GM12878 (cell line): ENCODE data around the gene ZFR. TPM values are rescaled to one million over a fixed set of nuclear protein-coding genes. Genes with fewer than 3 reads are reported as not detected.

Experiments used
- ATAC-seq: fragments of 200-7000 bp; cut with Tn5 transposase; 3 replicates; pipeline ENCODE4 v1.9.1; 2020; ENCODE audit warnings: mild to moderate bottlenecking, moderate library complexity
- BruUV-seq: library from RNA; stranded (reverse); fragments of 400-500 nt; replicated peaks from 2 replicates; lab custom pipeline; 2021; lab: Mats Ljungman, UMichigan
- CTCF ChIA-PET: fragments of 300-600 bp; sonication (Branson Sonifier 250); formaldehyde crosslinking; extraction: SDS; loops from one replicate; lab custom pipeline; 2021; ENCODE audit warnings: inconsistent platforms; lab: Yijun Ruan, JAX
- POLR2A ChIA-PET: fragments of 350-600 bp; formaldehyde crosslinking; extraction: SDS; loops from one replicate; lab custom pipeline; 2021; ENCODE audit warnings: inconsistent platforms; lab: Charles Lee
- RAD21 ChIA-PET: fragments of 300-600 bp; sonication (Branson Sonifier 250); formaldehyde crosslinking; loops from one replicate; lab custom pipeline; 2023; ENCODE audit warnings: antibody characterized with exemption; ENCODE audit not compliant: unreplicated experiment; lab: Charles Lee
- SMC1A ChIA-PET: fragments of 300-600 bp; sonication (Branson Sonifier 250); formaldehyde crosslinking; loops from one replicate; lab custom pipeline; 2023; ENCODE audit not compliant: unreplicated experiment, uncharacterized antibody; lab: Charles Lee
- DNase-seq: peaks from one replicate; pipeline ENCODE4 v3.0.0-alpha.2; 2011; ENCODE audit warnings: low read depth, low spot score
- FAIRE-seq: peaks from 3 replicates; lab custom pipeline; 2011; peaks lifted over from hg19 to GRCh38; lab: Jason Lieb, UNC
- H2AFZ ChIP-seq: 2 replicates; pipeline ENCODE4 v1.6.0; 2011; ENCODE audit warnings: low read depth, low read length, control low read depth; ENCODE audit not compliant: control insufficient read depth
- H3K27ac ChIP-seq: 2 replicates; pipeline ENCODE4 v1.5.1; 2011; ENCODE audit warnings: control low read depth; ENCODE audit not compliant: control insufficient read depth, insufficient read depth
- H3K27me3 ChIP-seq, 2 experiments: replicated peaks in 1 of 2; 2 replicates each; pipeline versions ENCODE4 v1.6.0 to v1.6.1; 2011; ENCODE audit warnings: low read length in 1 of 2; ENCODE audit not compliant: control insufficient read depth in 2 of 2, insufficient read depth in 2 of 2
- H3K36me3 ChIP-seq, 2 experiments: 2 replicates each; pipeline ENCODE4 v1.5.1; 2011; ENCODE audit warnings: low read length in 1 of 2; ENCODE audit not compliant: control insufficient read depth in 2 of 2, insufficient read depth in 2 of 2
- H3K4me1 ChIP-seq: 2 replicates; pipeline ENCODE4 v1.6.1; 2011; ENCODE audit warnings: mild to moderate bottlenecking, low read length, moderate library complexity, mixed read lengths; ENCODE audit not compliant: control insufficient read depth, insufficient read depth
- H3K4me2 ChIP-seq: 2 replicates; pipeline ENCODE4 v1.6.0; 2011; ENCODE audit warnings: control low read depth; ENCODE audit not compliant: control insufficient read depth, insufficient read depth
- H3K4me3 ChIP-seq: fragments of 200-600 bp; sonication (generic); 2 replicates; pipeline ENCODE4 v1.5.1; 2016
- H3K79me2 ChIP-seq: 2 replicates; pipeline ENCODE4 v1.6.0; 2011; ENCODE audit warnings: low read length; ENCODE audit not compliant: control insufficient read depth, insufficient read depth
- H3K9ac ChIP-seq: 2 replicates; pipeline ENCODE4 v1.8.0; 2011; ENCODE audit warnings: low read length, control low read depth, mixed read lengths; ENCODE audit not compliant: control insufficient read depth, insufficient read depth
- H3K9me3 ChIP-seq: replicated peaks from 3 replicates; pipeline ENCODE4 v1.5.1; 2011; ENCODE audit warnings: mild to moderate bottlenecking, low read length; ENCODE audit not compliant: control insufficient read depth, insufficient read depth
- H4K20me1 ChIP-seq: 2 replicates; pipeline ENCODE4 v1.6.0; 2011; ENCODE audit not compliant: control insufficient read depth, insufficient read depth
- ATF2 ChIP-seq: IDR thresholded peaks from 2 replicates; pipeline ENCODE4 v1.6.1; 2012; ENCODE audit warnings: low read length, inconsistent platforms
- CBX5 ChIP-seq: sonication (generic); IDR thresholded peaks from 2 replicates; pipeline ENCODE4 v1.6.1; 2016; ENCODE audit warnings: low read depth, moderate library complexity, mild to moderate bottlenecking, inconsistent platforms
- CEBPB ChIP-seq, 2 experiments: fragments of 150-350 bp in 1 of 2; IDR thresholded peaks; 2 replicates each; pipeline ENCODE4 v1.6.1; 2012 to 2014; ENCODE audit warnings: low read depth in 2 of 2, low read length in 2 of 2, borderline replicate concordance in 1 of 2, inconsistent platforms in 1 of 2
- CEBPZ ChIP-seq: fragments of 150-350 bp; IDR thresholded peaks from 2 replicates; pipeline ENCODE4 v1.6.1; 2016; ENCODE audit warnings: low read depth, low read length
- EP300 ChIP-seq, 2 experiments: fragments of 150-350 bp in 1 of 2; IDR thresholded peaks; 2 replicates each; pipeline ENCODE4 v1.6.1; 2011 to 2012; ENCODE audit warnings: low read depth in 2 of 2, low read length in 2 of 2, borderline replicate concordance in 1 of 2, improper control_type of control experiment in 1 of 2, inconsistent platforms in 1 of 2; ENCODE audit not compliant: control insufficient read depth in 1 of 2
- ESRRA ChIP-seq: IDR thresholded peaks from 2 replicates; pipeline ENCODE4 v1.6.1; 2012; ENCODE audit warnings: mild to moderate bottlenecking, low read length, improper control_type of control experiment
- EZH2 ChIP-seq: IDR thresholded peaks from 2 replicates; pipeline ENCODE4 v1.6.1; 2012; ENCODE audit warnings: low read depth, mild to moderate bottlenecking, control low read depth, inconsistent platforms, low read length, borderline replicate concordance; ENCODE audit not compliant: control insufficient read depth
- IRF4 ChIP-seq: IDR thresholded peaks from 2 replicates; pipeline ENCODE4 v1.6.1; 2011; ENCODE audit warnings: low read depth, low read length
- JUND ChIP-seq: IDR thresholded peaks from 2 replicates; pipeline ENCODE4 v1.6.1; 2012; ENCODE audit warnings: low read depth, mild to moderate bottlenecking, low read length, improper control_type of control experiment, moderate library complexity
- MEF2A ChIP-seq: IDR thresholded peaks from 2 replicates; pipeline ENCODE4 v1.6.1; 2011; ENCODE audit warnings: low read depth, mild to moderate bottlenecking, low read length, moderate library complexity; ENCODE audit not compliant: insufficient read depth
- MYC ChIP-seq: IDR thresholded peaks from 2 replicates; pipeline ENCODE4 v1.6.1; 2011; ENCODE audit warnings: mild to moderate bottlenecking, low read length, moderate library complexity, inconsistent platforms; ENCODE audit not compliant: insufficient read depth, insufficient replicate concordance, insufficient read length, severe bottlenecking
- NBN ChIP-seq: fragments of 450-650 bp; IDR thresholded peaks from 2 replicates; pipeline ENCODE4 v1.6.1; 2016
- NFYA ChIP-seq: IDR thresholded peaks from 2 replicates; pipeline ENCODE4 v1.6.1; 2011; ENCODE audit warnings: low read depth, mild to moderate bottlenecking, low read length, improper control_type of control experiment, borderline replicate concordance
- NR2C1 ChIP-seq: fragments of 450-650 bp; IDR thresholded peaks from 2 replicates; pipeline ENCODE4 v1.6.1; 2017; ENCODE audit warnings: antibody characterized with exemption, mild to moderate bottlenecking, moderate library complexity
- RCOR1 ChIP-seq: conservative IDR thresholded peaks from 2 replicates; pipeline ENCODE4 v1.6.1; 2012; ENCODE audit warnings: low read depth, low read length, improper control_type of control experiment
- USF1 ChIP-seq: IDR thresholded peaks from 2 replicates; pipeline ENCODE4 v1.6.1; 2011; ENCODE audit warnings: borderline replicate concordance, low read depth, mild to moderate bottlenecking, moderate library complexity, mixed read lengths, low read length; ENCODE audit not compliant: insufficient read depth; ENCODE audit errors: extremely low read length
- YBX1 ChIP-seq: fragments of 450-650 bp; IDR thresholded peaks from 2 replicates; pipeline ENCODE4 v1.6.1; 2016; ENCODE audit warnings: antibody characterized with exemption
- ZNF622 ChIP-seq: fragments of 450-650 bp; IDR thresholded peaks from 2 replicates; pipeline ENCODE4 v1.6.1; 2017; ENCODE audit warnings: mild to moderate bottlenecking, inconsistent platforms
- WGBS: methylation state at CpG from one replicate; pipeline ENCODE4 v1.1.6; 2016; ENCODE audit warnings: low lambda C conversion rate; ENCODE audit not compliant: insufficient replicate concordance, insufficient coverage; ENCODE audit errors: missing lambda C conversion rate; 5-methylcytosine and 5-hydroxymethylcytosine counted together
- in situ Hi-C: fragments of 300-500 bp; cut with MboI; formaldehyde crosslinking; loops from 9 replicates; pipeline ENCODE4 v1.14.3; 2018; ENCODE audit warnings: mixed read lengths
- intact Hi-C: fragments of 100-400 bp; cut with micrococcal nuclease; formaldehyde crosslinking; loops from one replicate; pipeline ENCODE4 v1.14.2; 2022; ENCODE audit not compliant: unreplicated experiment
- polyA plus RNA-seq, 11 experiments: library from polyadenylated mRNA; depleted of rRNA in 4 of 11; unstranded in 6 of 11; stranded (reverse) in 5 of 11; fragments of >200 nt; fragmentation: Nextera tagmentation in 4 of 11; fragmentation: Illumina TruSeq in 1 of 11; extraction: Ambion mirVana in 4 of 11; extraction: Trizol in 1 of 11; gene quantifications; 1 replicate in 1 of 11; 2 replicates in 10 of 11; pipeline versions ENCODE4 v1.2.1 to v1.2.3, GENCODE V29; 2011 to 2016; ENCODE audit warnings: inconsistent platforms in 2 of 11, missing spikeins in 2 of 11, low read depth in 1 of 11
- total RNA-seq, 4 experiments: library from RNA; depleted of rRNA in 3 of 4; stranded (reverse); fragments of >200 nt in 3 of 4; fragmentation: Illumina TruSeq in 1 of 4; extraction: Trizol in 1 of 4; gene quantifications; 2 replicates each; pipeline versions ENCODE4 v1.2.1 to v1.2.3, GENCODE V29; 2013 to 2021

Gene ZFR
- total and polyA plus RNA-seq, 10 of the 15 experiments (the other 5 are each of a cell fraction or from before 2014, with no cell fraction given): 33.7 to 90.6 (median 72.9) TPM

- TF ChIP-seq CEBPB (IDR thresholded peaks at IDR 0.05; ENCODE audit: borderline replicate concordance in 1 of 2, low read depth in 2 of 2, low read length in 2 of 2) (no peak), ZNF622 (no peak), RCOR1 (no peak), IRF4 (no peak)
- TF ChIP-seq, all 136 proteins: peak for 0
These were observed 40.8 kb downstream of the ZFR start (continued) for GRCh38 chr5:32403760-32404159.

GRCh38 chr5:32400401-32400800 is 44.1 kb downstream of the ZFR start:
- Histone ChIP-seq H3K27ac (no peak overlapping the region), H3K4me1 (no peaks in the 10 kb centered on the region), H3K9ac (no peak overlapping the region), H3K9me3 (no peaks in the 10 kb centered on the region), H3K36me3 (peaks cover 12 to 28% of the 10 kb centered on the region in 2 experiments), H3K4me3 (no peak overlapping the region), H2AFZ (no peak overlapping the region), H3K4me2 (no peak overlapping the region), H3K79me2 (no peaks in the 10 kb centered on the region), H4K20me1 (no peaks in the 10 kb centered on the region), H3K27me3 (no peaks in the 10 kb centered on the region)
- DNase-seq (no peak), FAIRE-seq (no peak), ATAC-seq (no peak)
- POLR2A ChIA-PET: no interaction called here
- in situ Hi-C loops: no loop called here
- no TSS peak for BruUV-seq
- WGBS: 100% methylated on average over 1 of the region's 1 CpG
- SMC1A ChIA-PET: interaction anchor here (0.9 to 2.2 kb wide), 5 partner anchors 15 to 34 kb away, joined by 3 to 6 read pairs (median 3); no protein-coding TSS in a partner anchor
- RAD21 ChIA-PET: no interaction called here
- CTCF ChIA-PET: no interaction called here
- intact Hi-C loops: no loop called here
- TF ChIP-seq MYC (no peak), EP300 (IDR thresholded peaks at IDR 0.05; ENCODE audit: borderline replicate concordance in 1 of 2, control insufficient read depth in 1 of 2, low read depth in 2 of 2, low read length in 2 of 2) (no peak), ATF2 (no peak), MEF2A (no peak), USF1 (no peak), EZH2 (no peak), CEBPZ (no peak), JUND (no peak), NR2C1 (no peak), NBN (no peak), CBX5 (no peak), YBX1 (no peak), NFYA (no peak), ESRRA (no peak)
